ENCODE results near the gene UBE4B. TPM values are rescaled to one million over a fixed set of nuclear protein-coding genes. Genes with fewer than 3 reads are reported as not detected.

The UBE4B gene
- total RNA-seq, 1 experiment from 2014 or later, result 54.7 TPM

DNA sequence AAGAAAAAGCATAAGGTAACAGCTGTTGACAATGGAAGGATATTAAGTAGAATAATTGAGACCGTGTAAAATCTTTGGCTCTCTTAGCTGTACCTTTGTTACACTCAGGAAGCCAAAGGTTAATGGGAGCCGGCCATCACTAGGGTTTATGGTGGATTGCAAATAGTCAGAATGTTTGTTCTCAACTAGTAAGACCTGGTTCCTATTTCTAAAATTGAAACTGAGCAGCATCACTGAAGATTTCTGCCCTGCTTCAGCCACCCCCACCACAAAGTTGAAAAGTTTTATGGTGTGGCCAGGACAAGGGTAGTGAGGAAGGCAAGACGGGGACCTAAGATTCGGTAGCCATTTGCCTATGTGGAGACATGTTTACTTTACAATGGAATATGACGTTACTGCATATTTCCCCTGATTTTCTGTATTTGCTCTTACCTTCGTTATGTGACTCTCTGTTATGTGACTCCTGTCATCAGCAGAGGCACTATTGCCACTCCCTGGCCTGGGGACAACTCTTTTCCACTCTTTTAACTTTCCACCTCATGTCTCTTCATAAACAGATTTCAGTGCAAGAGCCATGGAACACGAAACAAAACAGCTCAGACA lies 136.3 kb downstream of the UBE4B start:
- intact Hi-C loops (cut with micrococcal nuclease; ENCODE audit: unreplicated experiment), result no loop called here
- DNase-seq (ENCODE audit: low read depth, low spot score) (no peak), ATAC-seq (no peak)
- H3K36me3 ChIP-seq (ENCODE audit: control insufficient read depth, insufficient read depth, low read length), result peaks cover 11% of the 10 kb centered on the region
- H3K4me3 ChIP-seq (ENCODE audit: low read depth in 2 of 2, low read length in 2 of 2), result no peak overlapping the region
- no TSS peak for BruUV-seq (replicated peaks)
- H3K27me3 ChIP-seq (ENCODE audit: control insufficient read depth, insufficient read depth, low read length), result no peaks in the 10 kb centered on the region
- in situ Hi-C loops (cut with HindIII; ENCODE audit: low pct_unique_long_range_greater_than_20kb, low sequenced_read_pairs), result no loop called here
- H3K9me3 ChIP-seq (ENCODE audit: control insufficient read depth, insufficient read depth, low read depth, low read length), result no peaks in the 10 kb centered on the region
- H3K27ac ChIP-seq (ENCODE audit: low read length), result no peak overlapping the region
- H3K4me1 ChIP-seq (ENCODE audit: control insufficient read depth, insufficient read depth, low read length), result no peaks in the 10 kb centered on the region
- CTCF ChIA-PET, result no interaction called here
- POLR2A ChIA-PET, result no interaction called here
- TF ChIP-seq, protein P1, sequence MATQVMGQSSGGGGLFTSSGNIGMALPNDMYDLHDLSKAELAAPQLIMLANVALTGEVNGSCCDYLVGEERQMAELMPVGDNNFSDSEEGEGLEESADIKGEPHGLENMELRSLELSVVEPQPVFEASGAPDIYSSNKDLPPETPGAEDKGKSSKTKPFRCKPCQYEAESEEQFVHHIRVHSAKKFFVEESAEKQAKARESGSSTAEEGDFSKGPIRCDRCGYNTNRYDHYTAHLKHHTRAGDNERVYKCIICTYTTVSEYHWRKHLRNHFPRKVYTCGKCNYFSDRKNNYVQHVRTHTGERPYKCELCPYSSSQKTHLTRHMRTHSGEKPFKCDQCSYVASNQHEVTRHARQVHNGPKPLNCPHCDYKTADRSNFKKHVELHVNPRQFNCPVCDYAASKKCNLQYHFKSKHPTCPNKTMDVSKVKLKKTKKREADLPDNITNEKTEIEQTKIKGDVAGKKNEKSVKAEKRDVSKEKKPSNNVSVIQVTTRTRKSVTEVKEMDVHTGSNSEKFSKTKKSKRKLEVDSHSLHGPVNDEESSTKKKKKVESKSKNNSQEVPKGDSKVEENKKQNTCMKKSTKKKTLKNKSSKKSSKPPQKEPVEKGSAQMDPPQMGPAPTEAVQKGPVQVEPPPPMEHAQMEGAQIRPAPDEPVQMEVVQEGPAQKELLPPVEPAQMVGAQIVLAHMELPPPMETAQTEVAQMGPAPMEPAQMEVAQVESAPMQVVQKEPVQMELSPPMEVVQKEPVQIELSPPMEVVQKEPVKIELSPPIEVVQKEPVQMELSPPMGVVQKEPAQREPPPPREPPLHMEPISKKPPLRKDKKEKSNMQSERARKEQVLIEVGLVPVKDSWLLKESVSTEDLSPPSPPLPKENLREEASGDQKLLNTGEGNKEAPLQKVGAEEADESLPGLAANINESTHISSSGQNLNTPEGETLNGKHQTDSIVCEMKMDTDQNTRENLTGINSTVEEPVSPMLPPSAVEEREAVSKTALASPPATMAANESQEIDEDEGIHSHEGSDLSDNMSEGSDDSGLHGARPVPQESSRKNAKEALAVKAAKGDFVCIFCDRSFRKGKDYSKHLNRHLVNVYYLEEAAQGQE (IDR thresholded peaks at IDR 0.05; ENCODE audit: insufficient read depth in 1 of 2, low read depth in 2 of 2, low read length in 1 of 2), result no peak
- TF ChIP-seq TCF7L2 (IDR thresholded peaks at IDR 0.05; ENCODE audit: low read depth, low read length), result no peak
- TF ChIP-seq SIN3A (IDR thresholded peaks at IDR 0.05; ENCODE audit: borderline replicate concordance, insufficient read depth, low read depth, low read length), result no peak
- TF ChIP-seq CTCF (IDR thresholded peaks at IDR 0.05), result no peak
- no peak for TF ChIP-seq POLR2AphosphoS5 (IDR thresholded peaks at IDR 0.05; ENCODE audit: low read depth, low read length)

DNA sequence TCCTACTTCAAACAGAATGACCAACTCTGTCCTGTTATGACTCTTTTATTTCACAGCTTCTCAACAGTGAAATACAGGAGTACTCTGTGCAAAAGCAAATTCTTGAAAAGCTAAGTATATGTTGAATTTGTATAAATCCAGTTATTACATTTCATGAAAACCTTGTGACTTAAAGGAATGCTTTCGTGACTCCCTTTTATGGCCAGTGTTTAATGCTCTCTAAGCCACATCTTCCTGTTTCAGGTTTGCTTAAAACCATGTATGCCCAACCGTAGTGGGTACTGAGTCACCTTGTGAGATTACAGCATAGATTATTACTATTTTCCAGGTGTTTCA lies 137.4 kb downstream of the UBE4B start:
- H3K36me3 ChIP-seq (ENCODE audit: control insufficient read depth, insufficient read depth, low read length), result peaks cover 11% of the 10 kb centered on the region
- no peak overlapping the region for H3K4me3 ChIP-seq (ENCODE audit: low read depth in 2 of 2, low read length in 2 of 2)
- CTCF ChIA-PET, result no interaction called here
- in situ Hi-C loops (cut with HindIII; ENCODE audit: low pct_unique_long_range_greater_than_20kb, low sequenced_read_pairs), result no loop called here
- TF ChIP-seq TCF7L2 (IDR thresholded peaks at IDR 0.05; ENCODE audit: low read depth, low read length) (no peak), POLR2AphosphoS5 (IDR thresholded peaks at IDR 0.05; ENCODE audit: low read depth, low read length) (no peak), SIN3A (IDR thresholded peaks at IDR 0.05; ENCODE audit: borderline replicate concordance, insufficient read depth, low read depth, low read length) (no peak), CTCF (IDR thresholded peaks at IDR 0.05) (no peak)
- TF ChIP-seq, protein P1 (IDR thresholded peaks at IDR 0.05; ENCODE audit: insufficient read depth in 1 of 2, low read depth in 2 of 2, low read length in 1 of 2), result no peak
- H3K4me1 ChIP-seq (ENCODE audit: control insufficient read depth, insufficient read depth, low read length), result no peaks in the 10 kb centered on the region
- intact Hi-C loops (cut with micrococcal nuclease; ENCODE audit: unreplicated experiment), result no loop called here
- no peak overlapping the region for H3K27ac ChIP-seq (ENCODE audit: low read length)
- no peaks in the 10 kb centered on the region for H3K27me3 ChIP-seq (ENCODE audit: control insufficient read depth, insufficient read depth, low read length)
- BruUV-seq (replicated peaks), result no TSS peak
- POLR2A ChIA-PET, result no interaction called here
- no peak for ATAC-seq
- no peaks in the 10 kb centered on the region for H3K9me3 ChIP-seq (ENCODE audit: control insufficient read depth, insufficient read depth, low read depth, low read length)
- no peak for DNase-seq (ENCODE audit: low read depth, low spot score)
